ENCODE data around the gene TRPM6.
"Not testable (repeated sequence)": the region's sequence is repeated elsewhere in the genome, so short reads cannot be mapped to it uniquely, and the experiment has no call there.

Gene TRPM6

DNA sequence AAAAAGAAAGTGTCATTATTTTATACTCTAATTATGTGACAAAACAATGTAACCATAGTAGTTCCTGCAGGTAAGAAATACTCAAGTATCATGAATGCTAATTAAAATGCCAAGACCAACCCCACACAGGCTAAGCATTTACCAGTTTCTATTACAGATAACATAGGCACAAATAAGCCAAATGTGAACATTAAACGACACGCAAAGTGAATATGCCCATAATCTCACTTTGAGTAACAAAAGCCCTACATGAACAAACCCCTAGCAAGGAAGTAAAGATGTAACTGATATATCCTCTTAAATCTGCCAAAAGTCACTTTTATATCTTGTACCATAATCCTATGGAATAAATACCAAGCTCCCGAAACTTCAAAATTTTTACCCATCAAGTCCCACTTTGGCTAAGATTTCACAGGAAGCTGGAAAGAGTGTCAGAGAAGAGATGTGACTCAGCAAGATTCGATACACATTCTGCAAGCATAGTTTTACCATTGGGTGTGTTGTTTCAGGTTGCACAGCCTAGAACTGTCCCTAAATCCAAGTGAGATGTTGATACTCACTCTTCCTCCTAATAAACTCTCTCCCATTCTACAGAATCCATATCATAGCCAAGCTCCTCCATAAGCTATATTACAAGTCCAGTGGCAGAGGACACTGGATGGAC, 28.8 kb downstream of the TRPM6 start:
- no peak for DNase-seq

DNA sequence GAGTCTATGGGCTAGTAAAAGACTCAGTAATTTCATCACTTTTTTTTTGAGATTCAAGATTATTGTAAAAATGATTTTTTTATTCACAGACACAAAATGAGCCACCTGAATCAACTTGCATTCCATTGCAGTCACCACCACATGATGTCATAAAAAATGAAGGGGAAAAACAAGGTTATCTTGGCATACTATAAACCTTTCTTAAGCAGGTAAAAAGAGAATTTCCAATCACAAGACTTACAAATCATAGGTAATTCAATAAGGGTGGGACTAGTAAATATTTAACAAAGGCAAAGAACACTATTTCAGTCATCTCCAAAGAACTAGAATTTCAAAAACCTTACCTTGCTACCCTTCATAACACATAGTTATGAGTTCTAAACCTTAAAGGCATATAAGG, 30.7 kb downstream of the TRPM6 start:
- no peak for DNase-seq

DNA sequence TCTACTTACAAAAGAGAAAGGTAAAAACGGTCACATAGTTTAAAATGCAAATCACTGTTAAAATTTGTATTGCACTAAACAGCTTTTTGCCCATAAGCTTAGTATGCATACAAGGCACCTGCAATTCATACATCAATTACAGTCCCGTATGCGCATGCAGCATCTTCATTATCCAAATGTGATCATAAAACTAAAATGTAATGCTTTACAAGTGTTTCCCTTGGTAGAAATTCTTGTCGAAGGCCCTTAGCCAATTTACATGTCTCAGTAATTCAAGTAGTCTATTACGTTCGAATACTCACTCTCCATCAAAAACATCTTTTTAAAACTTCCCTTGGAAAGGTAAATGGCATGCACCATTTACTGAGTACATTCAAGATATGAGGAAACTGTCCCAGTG, 32.6 kb downstream of the TRPM6 start:
- DNase-seq = no peak

DNA sequence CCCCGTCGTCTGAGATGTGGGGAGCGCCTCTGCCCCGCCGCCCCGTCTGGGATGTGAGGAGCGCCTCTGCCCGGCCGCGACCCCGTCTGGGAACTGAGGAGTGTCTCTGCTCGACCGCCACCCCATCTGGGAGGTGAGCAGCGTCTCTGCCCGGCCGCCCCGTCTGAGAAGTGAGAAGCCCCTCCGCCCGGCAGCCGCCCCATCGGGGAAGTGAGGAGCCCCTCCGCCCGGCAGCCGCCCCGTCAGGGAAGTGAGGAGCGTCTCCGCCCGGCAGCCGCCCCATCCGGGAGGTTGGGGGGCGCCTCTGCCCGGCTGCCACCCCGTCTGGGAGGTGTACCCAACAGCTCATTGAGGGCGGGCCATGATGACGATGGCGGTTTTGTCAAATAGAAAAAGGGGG, 34.7 kb downstream of the TRPM6 start:
- not testable (repeated sequence) for DNase-seq

- no peak for DNase-seq
Measured at GRCh38 chr9:74848153-74848525, 39.6 kb downstream of the TRPM6 start.

- DNase-seq = no peak
Measured at GRCh38 chr9:74847478-74848152, 40.1 kb downstream of the TRPM6 start.

DNA sequence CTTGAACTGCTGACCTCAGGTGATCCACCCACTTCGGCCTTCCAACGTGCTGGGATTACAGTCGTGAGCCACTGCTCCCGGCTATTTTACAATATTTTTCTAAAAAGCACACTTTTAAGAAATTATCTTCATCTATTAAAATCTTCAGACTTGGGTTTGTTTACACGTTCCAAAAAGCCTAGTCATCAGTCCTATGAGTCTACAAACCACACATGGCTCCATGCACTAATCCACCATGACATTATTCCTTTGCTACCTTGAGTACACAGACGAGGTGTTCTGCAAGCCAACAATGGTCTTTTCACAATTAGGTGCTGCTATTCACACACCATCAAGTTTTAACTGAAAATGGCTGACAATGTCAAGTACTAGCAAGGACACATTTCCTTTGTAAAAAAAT, 41.0 kb downstream of the TRPM6 start:
- DNase-seq = no peak

DNA sequence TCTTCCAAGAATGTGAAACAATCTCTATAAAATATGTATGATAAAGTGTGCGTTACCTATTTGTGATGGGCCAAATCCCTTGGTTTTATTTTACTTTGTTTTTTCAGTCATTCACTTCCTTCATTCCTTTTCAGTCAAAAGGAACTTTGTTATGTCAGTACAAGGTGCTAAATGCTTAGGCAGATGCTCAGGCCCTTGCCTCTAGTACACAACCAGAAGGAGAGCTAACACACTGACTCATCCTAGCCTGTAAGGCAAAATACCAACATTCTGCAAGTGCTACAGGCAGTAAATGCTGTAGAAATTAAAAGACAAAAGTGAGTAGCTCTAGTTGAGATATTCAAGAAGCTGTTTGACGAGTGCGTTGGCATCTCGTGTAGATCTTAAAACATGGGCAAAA, 49.4 kb downstream of the TRPM6 start:
- DNase-seq = no peak

DNA sequence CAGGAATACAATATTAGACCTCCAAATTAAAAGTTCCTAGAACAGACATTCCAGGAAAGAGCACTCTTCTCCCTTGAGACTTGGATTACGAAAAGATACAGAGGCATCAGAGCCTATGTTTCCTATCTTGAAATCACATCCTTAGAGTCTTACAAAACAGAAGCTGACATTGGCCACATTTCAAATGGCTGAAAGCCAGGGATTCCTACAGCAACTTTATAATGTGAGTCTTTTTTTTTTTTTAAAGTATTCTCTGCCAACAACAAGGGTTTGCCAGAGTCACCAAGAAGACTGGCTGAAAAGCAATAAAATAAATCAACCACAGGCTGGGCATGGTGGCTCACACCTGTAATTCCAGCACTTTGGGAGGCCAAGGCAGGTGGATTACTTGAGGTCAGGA, 63.1 kb downstream of the TRPM6 start:
- DNase-seq = no peak

DNA sequence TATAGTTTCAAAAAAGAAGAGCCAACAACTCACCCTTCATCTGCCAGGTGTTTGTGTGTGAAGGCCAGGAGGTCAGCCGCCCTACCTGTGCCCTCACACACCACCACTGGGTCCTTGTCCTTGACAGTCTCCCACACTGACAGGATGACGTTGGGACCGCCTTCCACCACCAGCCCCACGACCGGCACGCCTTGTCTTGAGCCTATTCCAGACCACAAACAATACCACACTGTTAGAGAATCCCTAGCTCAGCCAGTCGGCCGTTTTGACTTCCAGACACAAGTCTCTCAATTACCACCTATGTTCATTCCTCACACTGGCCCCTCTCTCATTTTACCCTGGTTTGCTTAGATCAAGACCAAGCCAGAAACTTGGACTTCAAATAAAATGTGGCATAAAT, 66.1 kb downstream of the TRPM6 start:
- DNase-seq = no peak

DNA sequence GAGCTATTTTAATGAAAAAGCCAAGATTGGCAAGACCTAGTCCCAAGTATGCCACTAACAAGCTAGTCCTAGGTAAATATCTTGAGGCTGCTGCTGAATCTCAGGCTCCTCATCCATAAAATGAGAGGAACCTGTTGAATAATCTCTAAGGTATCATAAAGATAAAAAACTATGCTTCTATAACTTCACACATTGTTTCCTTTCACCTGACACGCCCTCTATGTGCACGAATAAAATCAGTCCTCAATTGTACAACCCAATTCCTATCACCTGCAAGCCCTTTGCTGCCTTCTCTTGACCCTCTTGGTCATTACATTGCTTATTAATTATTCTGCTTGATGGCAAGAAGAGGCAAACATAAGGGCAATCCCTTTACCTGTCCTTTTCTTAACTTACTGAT, 69.9 kb downstream of the TRPM6 start:
- no peak for DNase-seq

DNA sequence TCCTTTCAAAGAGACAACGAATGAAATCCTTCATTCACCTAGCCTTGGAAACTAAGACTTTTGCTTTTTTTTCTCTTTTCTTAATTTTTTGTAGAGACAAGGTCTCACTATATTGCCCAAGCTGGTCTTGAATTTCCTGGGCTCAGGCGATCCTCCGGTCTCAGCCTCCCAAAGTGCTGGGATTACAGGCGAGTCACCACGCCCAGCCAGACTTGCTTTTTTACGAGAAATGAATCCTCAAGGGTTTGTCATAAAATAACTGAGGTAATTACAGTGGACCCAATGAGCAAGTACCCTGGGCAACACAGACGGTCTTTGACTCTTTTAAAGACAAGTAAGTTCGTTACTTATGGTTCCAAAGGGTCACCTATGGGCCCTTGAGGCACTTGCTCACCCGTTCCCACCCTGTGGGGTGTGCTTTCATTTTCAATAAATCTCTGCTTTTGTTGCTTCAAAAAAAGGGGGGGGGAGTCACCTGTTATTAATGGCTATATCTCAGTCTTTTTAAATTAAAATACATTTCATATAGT, 70.4 kb downstream of the TRPM6 start:
- no peak for DNase-seq

DNA sequence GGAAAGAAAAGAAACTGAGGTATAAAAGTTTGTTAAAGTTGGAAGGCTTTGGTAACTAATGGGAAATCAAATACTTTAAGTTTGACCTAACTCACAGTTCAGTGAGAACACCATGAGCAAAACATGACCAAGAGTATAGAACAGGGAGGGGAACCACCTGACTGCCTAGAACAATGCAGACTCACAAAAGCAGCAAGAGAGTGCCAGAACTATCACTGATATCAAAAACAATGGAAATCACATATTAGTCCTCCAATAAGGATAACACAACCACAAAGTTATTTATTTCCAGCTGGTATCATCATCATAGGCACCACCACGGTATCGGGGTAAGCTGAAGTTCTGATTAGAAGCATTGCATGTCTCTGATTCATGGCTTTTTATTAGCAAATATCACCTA, 77.5 kb downstream of the TRPM6 start:
- no peak for DNase-seq

DNA sequence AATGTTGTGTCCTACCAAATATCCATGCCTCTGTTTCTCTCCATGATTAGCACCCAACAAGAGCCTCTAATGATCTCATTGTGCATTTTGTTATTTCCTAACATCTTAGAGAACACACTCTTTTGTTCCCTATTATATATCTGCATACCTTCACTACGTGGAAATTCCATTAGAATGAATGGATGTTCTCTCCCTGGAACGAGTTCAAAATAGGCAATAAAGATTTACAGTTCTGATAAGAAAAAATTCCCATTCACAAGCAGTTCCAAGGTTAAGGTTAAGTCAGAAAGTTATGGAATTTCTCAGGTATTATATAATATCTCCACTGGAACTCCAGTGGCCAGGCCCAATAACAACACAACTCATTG, 83.7 kb downstream of the TRPM6 start:
- no peak for DNase-seq

DNA sequence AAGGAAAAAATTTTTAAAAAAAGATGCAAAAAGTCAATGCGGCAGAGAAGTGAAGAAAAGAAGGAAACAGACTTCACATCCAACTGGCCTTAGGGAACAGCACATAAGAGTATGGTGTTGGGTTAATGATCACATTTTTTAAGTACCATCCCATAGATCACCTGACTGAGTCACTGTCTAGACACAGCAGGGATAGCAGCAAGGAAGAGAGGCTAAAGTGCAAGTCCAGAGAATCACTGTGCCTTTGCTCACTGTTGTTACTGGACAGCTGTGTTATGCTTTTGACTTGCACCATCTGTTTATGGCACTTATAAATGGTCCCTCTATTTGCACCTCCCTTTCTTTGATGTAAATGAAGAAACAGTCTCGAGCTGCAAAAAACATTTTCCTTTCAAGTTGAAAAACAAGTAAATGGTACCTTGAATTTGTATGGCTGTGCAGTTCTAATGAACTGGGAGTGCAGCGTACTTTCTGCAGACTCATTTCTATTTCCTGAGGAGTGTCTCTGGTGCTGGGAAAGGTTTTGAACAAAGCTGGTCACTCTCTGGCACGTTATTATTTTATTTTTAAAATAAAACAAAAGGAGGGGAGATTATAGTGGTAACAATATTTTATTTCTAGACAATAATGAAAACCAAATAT, 84.2 kb downstream of the TRPM6 start:
- DNase-seq = no peak

GRCh38 chr9:74800226-74800625, 87.5 kb downstream of the TRPM6 start:
- peak; percentile 3 for DNase-seq

DNA sequence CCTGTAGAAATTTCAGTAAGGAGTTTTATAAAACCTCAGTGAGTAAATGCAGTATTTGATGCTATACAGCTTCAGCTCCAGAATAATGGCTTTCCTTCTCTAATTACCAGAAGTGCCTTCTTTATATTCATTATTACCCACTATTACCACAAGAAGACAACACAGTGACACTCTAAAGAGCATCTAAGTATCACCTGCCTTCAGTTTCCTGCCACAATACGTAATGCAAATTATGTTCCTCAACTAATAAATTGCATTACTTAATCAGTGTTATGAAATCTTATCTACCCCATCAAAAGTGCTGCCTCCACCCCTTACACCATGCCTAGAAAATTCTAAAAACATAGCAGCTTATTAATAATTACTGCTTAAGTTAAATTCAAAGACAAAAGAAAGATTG, 91.9 kb downstream of the TRPM6 start:
- no peak for DNase-seq

DNA sequence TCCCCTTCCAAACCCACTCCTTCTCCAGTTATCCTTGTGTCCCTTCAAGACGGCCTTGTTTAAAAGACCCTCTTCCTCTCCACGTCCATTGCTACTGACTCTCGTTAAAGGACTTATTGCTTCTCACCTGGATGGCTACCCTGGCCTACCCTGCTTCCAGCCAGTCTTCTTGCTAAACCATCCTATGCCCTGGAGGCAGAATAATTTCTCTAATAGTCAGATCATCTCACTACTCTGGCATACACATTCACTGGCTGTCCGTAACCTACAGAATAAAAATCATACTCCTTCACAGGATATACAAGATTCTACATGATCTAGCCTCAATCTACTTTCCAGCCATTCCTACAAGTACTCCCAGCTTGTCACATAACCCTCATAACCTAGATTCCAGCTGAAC, 92.6 kb downstream of the TRPM6 start:
- DNase-seq = no peak

DNA sequence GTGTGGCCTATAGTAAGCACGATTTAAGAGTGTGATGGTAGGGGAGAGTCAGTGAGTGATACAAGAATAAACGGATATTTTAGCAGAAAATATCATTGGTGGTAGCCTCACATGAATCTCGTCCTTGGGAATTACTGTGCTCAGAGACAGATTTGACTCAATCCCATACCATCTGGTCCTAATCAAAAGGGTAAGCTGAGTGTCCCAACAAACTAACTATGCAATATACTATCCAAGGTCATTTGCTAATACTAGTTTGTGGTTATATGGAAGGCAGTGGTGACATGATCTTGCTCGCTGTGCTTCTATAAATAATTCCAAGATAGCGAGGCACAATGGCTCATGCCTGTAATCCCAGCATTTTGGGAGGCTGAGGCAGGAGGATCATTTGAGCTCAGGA, 103.2 kb downstream of the TRPM6 start:
- DNase-seq = no peak

GRCh38 chr9:74783408-74783807, 104.3 kb downstream of the TRPM6 start:
- no peak for DNase-seq

DNA sequence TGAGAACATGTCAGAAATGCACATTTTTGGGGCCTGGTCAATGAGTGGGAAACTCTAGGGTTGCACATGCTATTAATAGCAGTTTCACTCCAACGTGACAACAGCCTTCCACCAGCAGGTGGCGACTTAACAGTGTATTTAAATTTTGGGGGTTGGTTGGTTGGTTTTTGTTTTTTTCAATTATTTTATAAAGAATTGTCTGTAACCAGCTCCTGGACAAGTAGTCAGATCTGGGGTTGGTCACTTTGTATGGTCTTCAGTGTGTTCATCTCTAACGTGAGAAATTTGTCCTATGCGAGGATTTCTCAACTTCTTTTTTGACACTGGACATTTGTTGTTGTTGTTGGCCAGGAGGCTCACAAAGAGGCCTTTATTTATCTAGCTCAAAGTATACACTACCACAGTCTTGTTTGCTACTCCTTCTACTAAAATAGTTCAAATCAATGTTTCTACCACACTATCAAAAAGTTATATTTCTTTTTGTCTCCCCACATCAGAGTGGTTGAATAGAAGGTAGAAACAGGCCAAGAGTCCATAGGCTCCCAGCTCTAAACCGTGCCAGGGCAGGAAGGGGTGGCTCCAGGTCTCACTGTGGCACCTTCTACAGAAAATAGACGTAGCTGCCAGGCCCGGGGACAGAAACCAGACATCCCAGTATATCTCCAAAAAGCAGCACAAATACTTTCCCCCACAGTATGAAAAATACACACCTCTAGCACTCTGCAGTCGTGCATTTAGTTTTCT, 110.4 kb downstream of the TRPM6 start:
- DNase-seq = peak; percentile 60

DNA sequence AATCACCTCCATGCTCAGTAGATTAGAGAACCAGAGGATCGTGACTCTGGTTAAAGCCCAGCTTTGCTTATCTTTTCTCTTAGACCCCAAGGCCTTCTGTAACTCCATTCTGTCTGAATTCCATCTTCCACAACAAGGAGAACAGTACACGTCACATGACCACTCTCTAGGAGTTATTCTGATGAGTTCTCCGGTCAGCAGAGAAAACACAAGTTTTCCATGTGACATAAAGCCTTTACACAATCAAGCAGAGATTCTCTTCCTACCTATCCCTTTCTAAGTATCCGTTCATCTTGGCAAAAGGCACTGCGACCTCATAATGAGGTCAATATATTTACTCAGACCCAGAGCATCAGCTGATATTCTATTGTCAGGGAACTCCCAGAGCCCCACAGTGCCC, 112.3 kb downstream of the TRPM6 start:
- DNase-seq = no peak

DNA sequence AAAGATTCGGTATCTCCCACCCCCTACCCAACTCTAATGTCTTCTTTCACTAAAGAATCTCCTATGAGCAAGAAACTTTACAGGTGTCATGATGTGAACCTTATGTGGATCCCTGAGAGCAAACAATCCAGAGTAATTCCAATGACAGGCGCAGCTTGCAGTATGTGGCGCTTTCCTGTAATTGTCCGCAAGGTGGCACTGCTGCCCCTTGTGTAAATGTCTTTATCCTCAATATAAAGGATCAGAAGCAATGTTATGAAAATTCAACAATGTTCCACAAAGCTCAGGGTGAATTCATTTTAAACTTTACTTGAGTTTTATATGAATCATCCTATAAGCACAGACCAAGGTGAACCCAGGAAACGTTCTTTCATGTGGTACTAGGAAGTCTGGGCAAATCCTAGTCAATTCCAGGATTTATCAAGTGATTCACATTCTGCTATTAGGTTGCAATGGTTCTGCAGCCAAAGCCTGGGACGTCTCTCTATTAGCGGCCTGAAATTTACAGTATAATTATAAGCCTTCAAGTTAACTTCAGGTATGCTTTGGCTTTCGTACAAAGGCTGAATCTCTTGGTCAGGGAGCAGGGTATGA, 113.7 kb downstream of the TRPM6 start:
- DNase-seq = peak; percentile 68
